ENCODE results near the gene ALAD.
A peak's percentile ranks its signal among the peaks of the same experiment; 100 is the strongest.

Gene ALAD

GRCh38 chr9:113352411-113352810, 48.7 kb downstream of the ALAD start:
- Histone ChIP-seq H3K27ac (ENCODE audit: low read length) (peak overlapping the region; percentile 53; the same call in 1 of the 2 replicates), H3K27me3 (replicated peaks; ENCODE audit: insufficient read depth, low read length) (no peaks in the 10 kb centered on the region), H3K79me2 (ENCODE audit: low read length) (peaks cover 49% of the 10 kb centered on the region), H3K36me3 (replicated peaks; ENCODE audit: insufficient read depth, low read length) (no peaks in the 10 kb centered on the region), H3F3A (ENCODE audit: insufficient read depth, low read length) (peaks cover 40% of the 10 kb centered on the region), H3K9me3 (replicated peaks; ENCODE audit: insufficient read depth, low read length) (no peaks in the 10 kb centered on the region), H3K4me2 (ENCODE audit: low read depth, low read length) (no peak overlapping the region), H3K4me1 (ENCODE audit: low read length) (peaks cover 38% of the 10 kb centered on the region), H3K9ac (ENCODE audit: low read length) (0 out of 2 replicates have a peak overlapping the region, but pooled peaks have one; percentile 17), H3K9me2 (replicated peaks; ENCODE audit: insufficient read depth, low read length) (no peaks in the 10 kb centered on the region), H3K4me3 (ENCODE audit: low read length) (no peak overlapping the region), H4K20me1 (ENCODE audit: insufficient read depth, low read length) (no peaks in the 10 kb centered on the region), H2AFZ (ENCODE audit: low read length) (no peak overlapping the region)
- TF ChIP-seq EZH2 (optimal IDR thresholded peaks at IDR 0.05; ENCODE audit: low read depth, low read length) (no peak), EZH2phosphoT487 (IDR thresholded peaks at IDR 0.05; ENCODE audit: low read length) (no peak), CTCF (IDR thresholded peaks at IDR 0.05; ENCODE audit: low read length) (no peak)
- peak; percentile 15 for DNase-seq

GRCh38 chr9:113352006-113352405, 49.1 kb downstream of the ALAD start:
- H4K20me1 ChIP-seq (ENCODE audit: insufficient read depth, low read length): no peaks in the 10 kb centered on the region
- H3K4me2 ChIP-seq (ENCODE audit: low read depth, low read length): peak overlapping the region; percentile 26; the same call in 1 of the 2 replicates
- H3F3A ChIP-seq (ENCODE audit: insufficient read depth, low read length): peaks cover 42% of the 10 kb centered on the region
- H3K27me3 ChIP-seq (replicated peaks; ENCODE audit: insufficient read depth, low read length): no peaks in the 10 kb centered on the region
- no peak for TF ChIP-seq CTCF (IDR thresholded peaks at IDR 0.05; ENCODE audit: low read length)
- no peak for TF ChIP-seq EZH2phosphoT487 (IDR thresholded peaks at IDR 0.05; ENCODE audit: low read length)
- TF ChIP-seq EZH2 (optimal IDR thresholded peaks at IDR 0.05; ENCODE audit: low read depth, low read length): no peak
- no peak overlapping the region for H2AFZ ChIP-seq (ENCODE audit: low read length)
- DNase-seq: no peak
- H3K9me3 ChIP-seq (replicated peaks; ENCODE audit: insufficient read depth, low read length): no peaks in the 10 kb centered on the region
- H3K79me2 ChIP-seq (ENCODE audit: low read length): peaks cover 48% of the 10 kb centered on the region
- peaks cover 40% of the 10 kb centered on the region for H3K4me1 ChIP-seq (ENCODE audit: low read length)
- no peak overlapping the region for H3K4me3 ChIP-seq (ENCODE audit: low read length)
- no peaks in the 10 kb centered on the region for H3K36me3 ChIP-seq (replicated peaks; ENCODE audit: insufficient read depth, low read length)
- H3K27ac ChIP-seq (ENCODE audit: low read length): peak overlapping the region; percentile 53; the same call in 1 of the 2 replicates
- no peaks in the 10 kb centered on the region for H3K9me2 ChIP-seq (replicated peaks; ENCODE audit: insufficient read depth, low read length)
- H3K9ac ChIP-seq (ENCODE audit: low read length): no peak overlapping the region

- Histone ChIP-seq H3K27me3 (replicated peaks; ENCODE audit: insufficient read depth, low read length) (no peaks in the 10 kb centered on the region), H3K9me3 (replicated peaks; ENCODE audit: insufficient read depth, low read length) (no peaks in the 10 kb centered on the region), H3K79me2 (ENCODE audit: low read length) (peaks cover 41% of the 10 kb centered on the region), H3K9me2 (replicated peaks; ENCODE audit: insufficient read depth, low read length) (no peaks in the 10 kb centered on the region), H4K20me1 (ENCODE audit: insufficient read depth, low read length) (no peaks in the 10 kb centered on the region), H3K4me1 (ENCODE audit: low read length) (peaks cover 40% of the 10 kb centered on the region), H3K4me2 (ENCODE audit: low read depth, low read length) (peak overlapping the region; percentile 88), H3K27ac (ENCODE audit: low read length) (peak overlapping the region; percentile 89), H3F3A (ENCODE audit: insufficient read depth, low read length) (peaks cover 42% of the 10 kb centered on the region), H3K36me3 (replicated peaks; ENCODE audit: insufficient read depth, low read length) (no peaks in the 10 kb centered on the region), H3K4me3 (ENCODE audit: low read length) (peak overlapping the region; percentile 80), H2AFZ (ENCODE audit: low read length) (no peak overlapping the region), H3K9ac (ENCODE audit: low read length) (peak overlapping the region; percentile 84)
- no peak for TF ChIP-seq EZH2phosphoT487 (IDR thresholded peaks at IDR 0.05; ENCODE audit: low read length)
- TF ChIP-seq EZH2 (optimal IDR thresholded peaks at IDR 0.05; ENCODE audit: low read depth, low read length): no peak
- TF ChIP-seq CTCF (IDR thresholded peaks at IDR 0.05; ENCODE audit: low read length): no peak
- DNase-seq: peak; percentile 62
These were observed 50.1 kb downstream of the ALAD start for GRCh38 chr9:113350937-113351336.

Data from MM.1S (cell line).